ENCODE measurements around the gene TBCB.

The TBCB gene

DNA sequence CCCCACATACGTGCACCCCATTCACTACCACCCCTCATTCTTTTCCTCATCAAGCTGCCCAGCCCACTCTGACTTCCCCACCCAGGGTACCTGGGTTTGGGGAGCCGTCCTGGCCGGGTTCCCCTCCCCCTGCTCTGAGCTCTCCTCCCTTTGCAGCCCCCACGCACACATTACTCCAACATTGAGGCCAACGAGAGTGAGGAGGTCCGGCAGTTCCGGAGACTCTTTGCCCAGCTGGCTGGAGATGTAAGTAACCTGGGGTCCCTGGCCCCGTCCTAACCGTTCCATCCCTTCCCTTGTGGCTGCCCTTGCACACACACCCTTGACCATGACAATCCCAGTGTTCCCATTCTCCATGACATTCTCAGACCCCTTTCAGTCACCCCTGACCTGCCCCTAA is 27.2 kb downstream of the TBCB start:
- no peak overlapping the region for H3K4me3 ChIP-seq (ENCODE audit: low read depth, low read length)
- CTCF ChIA-PET = no interaction called here
- TF ChIP-seq, protein P1, sequence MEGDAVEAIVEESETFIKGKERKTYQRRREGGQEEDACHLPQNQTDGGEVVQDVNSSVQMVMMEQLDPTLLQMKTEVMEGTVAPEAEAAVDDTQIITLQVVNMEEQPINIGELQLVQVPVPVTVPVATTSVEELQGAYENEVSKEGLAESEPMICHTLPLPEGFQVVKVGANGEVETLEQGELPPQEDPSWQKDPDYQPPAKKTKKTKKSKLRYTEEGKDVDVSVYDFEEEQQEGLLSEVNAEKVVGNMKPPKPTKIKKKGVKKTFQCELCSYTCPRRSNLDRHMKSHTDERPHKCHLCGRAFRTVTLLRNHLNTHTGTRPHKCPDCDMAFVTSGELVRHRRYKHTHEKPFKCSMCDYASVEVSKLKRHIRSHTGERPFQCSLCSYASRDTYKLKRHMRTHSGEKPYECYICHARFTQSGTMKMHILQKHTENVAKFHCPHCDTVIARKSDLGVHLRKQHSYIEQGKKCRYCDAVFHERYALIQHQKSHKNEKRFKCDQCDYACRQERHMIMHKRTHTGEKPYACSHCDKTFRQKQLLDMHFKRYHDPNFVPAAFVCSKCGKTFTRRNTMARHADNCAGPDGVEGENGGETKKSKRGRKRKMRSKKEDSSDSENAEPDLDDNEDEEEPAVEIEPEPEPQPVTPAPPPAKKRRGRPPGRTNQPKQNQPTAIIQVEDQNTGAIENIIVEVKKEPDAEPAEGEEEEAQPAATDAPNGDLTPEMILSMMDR (IDR thresholded peaks at IDR 0.05; ENCODE audit: insufficient read depth, low read length, missing control alignments) = no peak
- POLR2A ChIA-PET = no interaction called here
- DNase-seq (ENCODE audit: low read depth, low spot score) = no peak

DNA sequence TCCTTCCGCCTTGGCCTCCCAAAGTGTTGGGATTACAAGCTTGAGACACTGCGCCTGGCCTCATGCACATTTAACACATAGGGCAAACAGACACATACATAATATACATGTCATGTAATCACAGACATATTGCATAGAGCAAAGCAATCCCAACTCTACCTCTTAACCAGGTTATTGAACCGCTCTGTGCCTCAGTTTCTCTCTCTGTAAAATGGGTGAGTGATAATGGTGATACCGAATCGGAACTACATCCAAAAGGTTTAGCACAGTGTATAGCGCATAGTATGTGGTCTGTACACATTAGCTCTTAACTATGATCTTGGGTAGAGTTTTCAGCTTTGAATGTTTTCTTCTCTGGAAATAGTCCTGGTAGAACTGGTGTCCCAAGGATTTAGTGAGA is 29.4 kb downstream of the TBCB start:
- DNase-seq (ENCODE audit: low read depth, low spot score) = no peak
- CTCF ChIA-PET = interaction anchor here (0.7 to 1.4 kb wide), 3 partner anchors 9 to 25 kb away, joined by 3 to 4 read pairs (median 4); no protein-coding TSS in a partner anchor
- H3K4me3 ChIP-seq (ENCODE audit: low read depth, low read length) = no peak overlapping the region
- TF ChIP-seq, protein P1 (IDR thresholded peaks at IDR 0.05; ENCODE audit: insufficient read depth, low read length, missing control alignments) = no peak
- POLR2A ChIA-PET = interaction anchor here (1.0 to 1.2 kb wide), 2 partner anchors 9 to 18 kb away, joined by 3 to 4 read pairs; no protein-coding TSS in a partner anchor

DNA sequence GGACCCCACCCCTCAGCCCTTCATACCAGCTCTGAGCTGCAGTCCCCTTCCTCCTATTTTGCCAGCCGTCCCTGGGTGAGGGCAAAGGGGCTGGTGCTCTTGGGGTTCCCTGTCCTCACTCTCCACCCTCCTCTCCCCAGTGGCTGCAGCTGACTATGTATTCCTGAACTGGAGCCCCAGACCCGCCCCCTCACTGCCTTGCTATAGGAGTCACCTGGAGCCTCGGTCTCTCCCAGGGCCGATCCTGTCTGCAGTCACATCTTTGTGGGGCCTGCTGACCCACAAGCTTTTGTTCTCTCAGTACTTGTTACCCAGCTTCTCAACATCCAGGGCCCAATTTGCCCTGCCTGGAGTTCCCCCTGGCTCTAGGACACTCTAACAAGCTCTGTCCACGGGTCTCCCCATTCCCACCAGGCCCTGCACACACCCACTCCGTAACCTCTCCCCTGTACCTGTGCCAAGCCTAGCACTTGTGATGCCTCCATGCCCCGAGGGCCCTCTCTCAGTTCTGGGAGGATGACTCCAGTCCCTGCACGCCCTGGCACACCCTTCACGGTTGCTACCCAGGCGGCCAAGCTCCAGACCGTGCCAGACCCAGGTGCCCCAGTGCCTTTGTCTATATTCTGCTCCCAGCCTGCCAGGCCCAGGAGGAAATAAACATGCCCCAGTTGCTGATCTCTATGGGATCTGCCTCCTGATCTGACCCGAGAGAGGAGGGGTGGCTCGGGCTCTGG is 34.6 kb downstream of the TBCB start:
- H3K4me3 ChIP-seq (ENCODE audit: low read depth, low read length) = no peak overlapping the region
- no peak for DNase-seq (ENCODE audit: low read depth, low spot score)
- ChIA-PET POLR2A (interaction anchor here (1.1 kb wide), 1 partner anchor 10 kb away, joined by 3 read pairs; no protein-coding TSS in a partner anchor), CTCF (interaction anchor here (1.7 kb wide), 1 partner anchor 23 kb away, joined by 6 read pairs; no protein-coding TSS in a partner anchor)
- TF ChIP-seq, protein P1 (IDR thresholded peaks at IDR 0.05; ENCODE audit: insufficient read depth, low read length, missing control alignments) = no peak

DNA sequence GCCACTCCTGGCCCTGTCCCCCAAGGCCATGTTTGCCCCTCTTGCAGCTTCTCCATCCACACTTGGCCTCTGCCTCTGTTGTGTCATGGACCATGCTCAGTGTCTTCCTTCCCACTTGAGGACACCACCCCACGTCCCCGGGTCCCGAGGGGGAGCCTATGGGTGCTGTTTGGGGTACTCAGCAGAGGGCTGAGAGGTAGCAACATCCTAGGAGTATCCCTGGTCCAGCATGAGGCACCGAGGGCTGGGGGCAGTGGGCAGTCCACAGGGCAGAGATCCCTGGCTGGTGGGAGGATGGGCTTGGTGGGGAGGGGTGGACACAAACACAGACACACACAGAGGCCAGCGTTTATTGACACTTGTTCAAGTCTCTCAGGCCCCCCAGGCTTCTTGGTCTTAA is 35.3 kb downstream of the TBCB start:
- no peak overlapping the region for H3K4me3 ChIP-seq (ENCODE audit: low read depth, low read length)
- ChIA-PET CTCF (interaction anchor here (0.8 to 1.7 kb wide), 4 partner anchors 19 to 28 kb away, joined by 3 to 6 read pairs (median 5); no protein-coding TSS in a partner anchor), POLR2A (interaction anchor here (0.7 to 1.1 kb wide), 2 partner anchors 11 to 16 kb away, joined by 3 read pairs; no protein-coding TSS in a partner anchor)
- TF ChIP-seq, protein P1 (IDR thresholded peaks at IDR 0.05; ENCODE audit: insufficient read depth, low read length, missing control alignments) = no peak
- no peak for DNase-seq (ENCODE audit: low read depth, low spot score)

DNA sequence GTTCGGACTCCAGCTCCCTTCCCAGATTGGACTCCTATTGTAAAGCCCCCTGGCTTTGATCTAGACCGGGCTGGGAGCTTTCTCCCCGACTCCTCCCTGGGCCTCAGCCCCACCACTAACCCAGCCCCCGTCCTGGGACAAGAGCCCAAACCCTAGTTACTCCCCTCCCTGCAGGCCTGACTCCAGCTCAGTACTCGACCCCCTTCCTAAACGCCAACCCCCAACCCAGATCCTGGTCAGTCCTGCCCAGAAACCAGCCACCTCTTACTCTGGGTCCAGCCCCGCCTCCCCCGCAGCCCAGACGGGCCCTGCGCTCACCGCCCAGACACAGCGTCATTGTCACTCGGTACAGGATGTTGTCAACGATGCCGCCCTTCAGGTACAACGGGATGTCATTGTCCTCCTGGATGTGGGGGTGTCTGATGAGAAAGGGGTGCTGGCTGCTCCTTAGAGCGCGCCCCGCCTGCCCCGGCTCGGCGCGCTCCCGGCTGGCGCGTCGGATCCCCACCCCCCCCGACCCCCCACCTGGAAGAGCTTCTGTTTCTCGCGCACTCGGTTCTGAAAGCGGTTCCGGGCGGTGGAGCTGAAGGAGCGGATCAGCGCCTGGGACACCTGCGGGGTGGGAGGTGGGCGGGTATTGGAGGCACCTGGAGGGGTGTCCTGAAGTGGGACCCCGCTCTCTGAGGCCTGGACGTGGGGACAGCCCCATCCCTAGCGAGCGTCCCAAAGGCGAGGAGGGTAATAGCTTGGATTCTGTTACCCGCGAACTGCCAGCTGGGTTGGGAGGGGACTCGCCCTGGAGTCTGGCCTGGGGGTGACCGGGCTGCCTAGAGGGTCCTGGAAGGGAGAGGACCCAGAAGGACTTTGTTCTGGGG is 36.1 kb downstream of the TBCB start:
- TF ChIP-seq, protein P1 (IDR thresholded peaks at IDR 0.05; ENCODE audit: insufficient read depth, low read length, missing control alignments) = no peak
- ChIA-PET POLR2A (interaction anchor here (0.7 kb wide), 1 partner anchor 15 kb away, joined by 3 read pairs; no protein-coding TSS in a partner anchor), CTCF (interaction anchor here (0.8 to 1.7 kb wide), 4 partner anchors 19 to 28 kb away, joined by 3 to 6 read pairs (median 5); no protein-coding TSS in a partner anchor)
- peak overlapping the region; percentile 12; the same call in 1 of the 2 replicates for H3K4me3 ChIP-seq (ENCODE audit: low read depth, low read length)
- DNase-seq (ENCODE audit: low read depth, low spot score) = no peak

DNA sequence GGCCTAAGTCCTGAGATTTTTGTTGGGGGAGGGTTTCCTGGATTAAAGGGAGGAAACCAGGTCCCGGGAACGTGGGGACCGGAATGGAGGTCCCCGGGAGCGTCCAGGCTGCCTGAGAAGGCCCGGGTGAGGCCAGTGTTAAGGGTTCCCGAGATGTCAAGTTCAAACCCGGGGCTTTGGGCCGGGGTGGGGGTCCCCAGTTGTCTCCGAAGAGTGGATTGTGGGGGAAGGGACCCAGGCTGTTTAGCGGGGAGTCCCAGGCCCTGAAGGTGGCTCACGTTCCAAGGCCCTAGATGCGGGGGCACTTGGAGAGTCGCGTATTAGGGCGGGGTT is 36.7 kb downstream of the TBCB start:
- TF ChIP-seq, protein P1 (IDR thresholded peaks at IDR 0.05; ENCODE audit: insufficient read depth, low read length, missing control alignments) = no peak
- ChIA-PET CTCF (no interaction called here), POLR2A (no interaction called here)
- no peak for DNase-seq (ENCODE audit: low read depth, low spot score)
- H3K4me3 ChIP-seq (ENCODE audit: low read depth, low read length) = peak overlapping the region; percentile 27

Data from AG04449 (cell line).